WTC11 (cell line): ENCODE data around the gene CPNE7. TPM values are rescaled to one million over a fixed set of nuclear protein-coding genes. Genes with fewer than 3 reads are reported as not detected.

Experiments
- AFF4 ChIP-seq: sonication (generic); formaldehyde crosslinking; IDR thresholded peaks from 2 replicates; pipeline ENCODE4 v1.8.1; 2023; ENCODE audit warnings: mild to moderate bottlenecking, missing genetic modification reagents, borderline replicate concordance
- ATF1 ChIP-seq: sonication (generic); formaldehyde crosslinking; IDR thresholded peaks from 2 replicates; pipeline ENCODE4 v1.8.1; 2023; ENCODE audit warnings: mild to moderate bottlenecking, moderate library complexity, missing genetic modification reagents
- CREM ChIP-seq: sonication (generic); formaldehyde crosslinking; IDR thresholded peaks from 2 replicates; pipeline ENCODE4 v1.8.1; 2022; ENCODE audit warnings: mild to moderate bottlenecking, missing genetic modification reagents, moderate library complexity
- E2F1 ChIP-seq: sonication (generic); formaldehyde crosslinking; IDR thresholded peaks from 2 replicates; pipeline ENCODE4 v1.8.0; 2022; ENCODE audit warnings: mild to moderate bottlenecking, missing genetic modification reagents
- E2F4 ChIP-seq: sonication (generic); formaldehyde crosslinking; IDR thresholded peaks from 2 replicates; pipeline ENCODE4 v1.8.1; 2022; ENCODE audit warnings: low read depth, mild to moderate bottlenecking, moderate library complexity, missing genetic modification reagents, borderline replicate concordance
- ELF4 ChIP-seq: sonication (generic); formaldehyde crosslinking; IDR thresholded peaks from 2 replicates; pipeline ENCODE4 v1.8.1; 2022; ENCODE audit warnings: low read depth, mild to moderate bottlenecking, moderate library complexity, missing genetic modification reagents
- EMX1 ChIP-seq: fragments of 250-450 bp; sonication (Bioruptor Pico); IDR thresholded peaks from 2 replicates; pipeline ENCODE4 v1.8.0; 2021; ENCODE audit warnings: mild to moderate bottlenecking
- ETV6 ChIP-seq: sonication (generic); formaldehyde crosslinking; IDR thresholded peaks from 2 replicates; pipeline ENCODE4 v1.8.1; 2022; ENCODE audit warnings: mild to moderate bottlenecking, missing genetic modification reagents
- GRHL2 ChIP-seq: fragments of 250-450 bp; sonication (Bioruptor Pico); IDR thresholded peaks from 2 replicates; pipeline ENCODE4 v1.8.0; 2022; ENCODE audit warnings: mild to moderate bottlenecking, moderate library complexity; ENCODE audit not compliant: insufficient replicate concordance, severe bottlenecking
- IRF1 ChIP-seq: sonication (generic); formaldehyde crosslinking; IDR thresholded peaks from 2 replicates; pipeline ENCODE4 v1.8.0; 2023; ENCODE audit warnings: missing genetic modification reagents
- KAT7 ChIP-seq: sonication (generic); formaldehyde crosslinking; IDR thresholded peaks from 2 replicates; pipeline ENCODE4 v1.8.1; 2023; ENCODE audit warnings: missing genetic modification reagents, mild to moderate bottlenecking, borderline replicate concordance
- MAX ChIP-seq: sonication (generic); formaldehyde crosslinking; IDR thresholded peaks from 2 replicates; pipeline ENCODE4 v1.8.0; 2022; ENCODE audit warnings: mild to moderate bottlenecking, missing genetic modification reagents
- MLX ChIP-seq: sonication (generic); formaldehyde crosslinking; IDR thresholded peaks from 2 replicates; pipeline ENCODE4 v1.8.1; 2023; ENCODE audit warnings: mild to moderate bottlenecking, missing genetic modification reagents, moderate library complexity
- NFATC4 ChIP-seq: fragments of 250-450 bp; sonication (Bioruptor Pico); IDR thresholded peaks from 2 replicates; pipeline ENCODE4 v1.9.0; 2021; ENCODE audit warnings: mild to moderate bottlenecking
- NFYB ChIP-seq: sonication (generic); formaldehyde crosslinking; conservative IDR thresholded peaks from 2 replicates; pipeline ENCODE4 v1.8.0; 2022; ENCODE audit warnings: low read depth, missing genetic modification reagents
- NR2C2 ChIP-seq: sonication (generic); formaldehyde crosslinking; IDR thresholded peaks from 2 replicates; pipeline ENCODE4 v1.8.0; 2022; ENCODE audit warnings: mild to moderate bottlenecking, missing genetic modification reagents
- OVOL2 ChIP-seq: fragments of 250-450 bp; sonication (Bioruptor Pico); IDR thresholded peaks from 2 replicates; pipeline ENCODE4 v1.9.0; 2021; ENCODE audit warnings: mild to moderate bottlenecking, borderline replicate concordance
- PRRX2 ChIP-seq: fragments of 250-450 bp; sonication (Bioruptor Pico); IDR thresholded peaks from 2 replicates; pipeline ENCODE4 v1.8.0; 2021; ENCODE audit warnings: mild to moderate bottlenecking
- RELA ChIP-seq: sonication (generic); formaldehyde crosslinking; IDR thresholded peaks from 2 replicates; pipeline ENCODE4 v1.8.1; 2022; ENCODE audit warnings: missing genetic modification reagents, mild to moderate bottlenecking, borderline replicate concordance
- SMAD3 ChIP-seq: sonication (generic); formaldehyde crosslinking; IDR thresholded peaks from 2 replicates; pipeline ENCODE4 v1.8.0; 2022; ENCODE audit warnings: missing genetic modification reagents, mild to moderate bottlenecking, borderline replicate concordance
- TCF7 ChIP-seq: sonication (generic); formaldehyde crosslinking; IDR thresholded peaks from 2 replicates; pipeline ENCODE4 v1.8.0; 2022; ENCODE audit warnings: mild to moderate bottlenecking, low read depth, missing genetic modification reagents, moderate library complexity
- ZNF121 ChIP-seq: sonication (generic); formaldehyde crosslinking; IDR thresholded peaks from 2 replicates; pipeline ENCODE4 v1.8.0; 2023; ENCODE audit warnings: missing genetic modification reagents
- ZNF138 ChIP-seq: sonication (generic); formaldehyde crosslinking; conservative IDR thresholded peaks from 2 replicates; pipeline ENCODE4 v1.8.1; 2022; ENCODE audit warnings: mild to moderate bottlenecking, moderate library complexity, missing genetic modification reagents
- ZNF281 ChIP-seq: sonication (generic); formaldehyde crosslinking; IDR thresholded peaks from 2 replicates; pipeline ENCODE4 v1.8.0; 2023; ENCODE audit warnings: mild to moderate bottlenecking, missing genetic modification reagents
- ZNF425 ChIP-seq: fragments of 250-450 bp; sonication (Bioruptor Pico); conservative IDR thresholded peaks from 2 replicates; pipeline ENCODE4 v1.9.0; 2021; ENCODE audit warnings: mild to moderate bottlenecking
- total RNA-seq: library from RNA; stranded (reverse); gene quantifications from 3 replicates; pipeline ENCODE4 v1.2.3, GENCODE V29; 2021

CPNE7 gene
- total RNA-seq, 1 experiment from 2014 or later = 42.6 TPM

GRCh38 chr16:89565506-89566372 is 9.8 kb upstream of the CPNE7 start (continued):
- TF ChIP-seq PRRX2 (CRISPR knock-in tag) (peak; percentile 95), KAT7 (CRISPR knock-in tag) (peak; percentile 61; the same call in 1 of the 2 replicates), ZNF425 (CRISPR knock-in tag) (peak; percentile 95), OVOL2 (CRISPR knock-in tag) (no peak), ELF4 (CRISPR knock-in tag) (no peak), IRF1 (CRISPR knock-in tag) (peak; percentile 18), ZNF138 (CRISPR knock-in tag) (peak; percentile 72; the same call in 1 of the 2 replicates), RELA (CRISPR knock-in tag) (peak; percentile 73; the same call in 1 of the 2 replicates), SMAD3 (CRISPR knock-in tag) (0 out of 2 replicates have a peak, but pooled peaks have one; percentile 7), GRHL2 (CRISPR knock-in tag) (no peak), NFYB (no peak), NFATC4 (CRISPR knock-in tag) (peak; percentile 74), E2F1 (CRISPR knock-in tag) (no peak), EMX1 (peak; percentile 94), TCF7 (CRISPR knock-in tag) (no peak), ZNF281 (CRISPR knock-in tag) (peak; percentile 48; the same call in 1 of the 2 replicates), MAX (CRISPR knock-in tag) (peak; percentile 85), AFF4 (CRISPR knock-in tag) (no peak), ZNF121 (CRISPR knock-in tag) (peak; percentile 55; the same call in 1 of the 2 replicates), ATF1 (CRISPR knock-in tag) (no peak), NR2C2 (CRISPR knock-in tag) (no peak; the same call in 1 of the 2 replicates), E2F4 (no peak), CREM (peak; percentile 69; the same call in 1 of the 2 replicates), MLX (CRISPR knock-in tag) (peak; percentile 90; the same call in 1 of the 2 replicates), ETV6 (CRISPR knock-in tag) (peak; percentile 57)
